Measurements from ENCODE around the gene ERCC6L2. TPM values are rescaled to one million over a fixed set of nuclear protein-coding genes. Genes with fewer than 3 reads are reported as not detected.

Gene ERCC6L2
- total RNA-seq, 1 experiment from 2014 or later: 43.0 TPM

DNA sequence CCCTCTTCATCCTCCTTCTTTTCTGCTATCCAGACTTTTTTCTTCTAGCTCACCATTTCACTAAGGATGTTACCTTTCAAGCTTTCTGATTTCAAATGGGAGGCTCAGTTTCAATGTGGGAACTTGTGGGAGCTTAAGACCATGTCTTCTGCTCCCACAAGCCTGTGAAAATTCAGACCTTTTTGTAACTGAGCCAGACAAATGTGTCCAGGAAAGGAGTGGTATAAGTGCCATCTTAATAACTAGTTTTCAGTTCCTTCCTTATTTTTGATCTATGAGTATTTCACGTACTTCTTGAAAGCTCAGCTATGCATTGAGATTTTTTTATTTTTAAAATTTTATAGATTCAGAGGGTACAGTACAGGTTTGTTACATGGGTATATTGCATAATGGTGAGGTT is 4.6 kb upstream of the ERCC6L2 start:
- TF ChIP-seq PRRX2 (CRISPR knock-in tag; IDR thresholded peaks at IDR 0.05) (no peak), MYBL2 (CRISPR knock-in tag; IDR thresholded peaks at IDR 0.05) (no peak), TP53 (CRISPR knock-in tag; IDR thresholded peaks at IDR 0.05) (no peak), CREM (CRISPR knock-in tag; IDR thresholded peaks at IDR 0.05) (no peak), TEAD4 (CRISPR knock-in tag; IDR thresholded peaks at IDR 0.05) (no peak), SP1 (CRISPR knock-in tag; conservative IDR thresholded peaks at IDR 0.05) (no peak), GABPB1 (CRISPR knock-in tag; IDR thresholded peaks at IDR 0.05) (no peak), FOXJ3 (CRISPR knock-in tag; IDR thresholded peaks at IDR 0.05; ENCODE audit: borderline replicate concordance) (no peak), JUN (CRISPR knock-in tag; IDR thresholded peaks at IDR 0.05) (no peak), ZNF416 (CRISPR knock-in tag; IDR thresholded peaks at IDR 0.05) (no peak), ZNF219 (CRISPR knock-in tag; IDR thresholded peaks at IDR 0.05; ENCODE audit: borderline replicate concordance) (no peak), IRF2 (CRISPR knock-in tag; IDR thresholded peaks at IDR 0.05; ENCODE audit: borderline replicate concordance, low read depth) (no peak), GRHL2 (CRISPR knock-in tag; IDR thresholded peaks at IDR 0.05; ENCODE audit: insufficient replicate concordance, severe bottlenecking) (no peak), FOXP1 (CRISPR knock-in tag; IDR thresholded peaks at IDR 0.05; ENCODE audit: borderline replicate concordance) (no peak), ZSCAN18 (CRISPR knock-in tag; IDR thresholded peaks at IDR 0.05) (no peak)
- TF ChIP-seq, protein P1, sequence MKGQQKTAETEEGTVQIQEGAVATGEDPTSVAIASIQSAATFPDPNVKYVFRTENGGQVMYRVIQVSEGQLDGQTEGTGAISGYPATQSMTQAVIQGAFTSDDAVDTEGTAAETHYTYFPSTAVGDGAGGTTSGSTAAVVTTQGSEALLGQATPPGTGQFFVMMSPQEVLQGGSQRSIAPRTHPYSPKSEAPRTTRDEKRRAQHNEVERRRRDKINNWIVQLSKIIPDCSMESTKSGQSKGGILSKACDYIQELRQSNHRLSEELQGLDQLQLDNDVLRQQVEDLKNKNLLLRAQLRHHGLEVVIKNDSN (CRISPR knock-in tag; IDR thresholded peaks at IDR 0.05): no peak
- TF ChIP-seq, protein P2, sequence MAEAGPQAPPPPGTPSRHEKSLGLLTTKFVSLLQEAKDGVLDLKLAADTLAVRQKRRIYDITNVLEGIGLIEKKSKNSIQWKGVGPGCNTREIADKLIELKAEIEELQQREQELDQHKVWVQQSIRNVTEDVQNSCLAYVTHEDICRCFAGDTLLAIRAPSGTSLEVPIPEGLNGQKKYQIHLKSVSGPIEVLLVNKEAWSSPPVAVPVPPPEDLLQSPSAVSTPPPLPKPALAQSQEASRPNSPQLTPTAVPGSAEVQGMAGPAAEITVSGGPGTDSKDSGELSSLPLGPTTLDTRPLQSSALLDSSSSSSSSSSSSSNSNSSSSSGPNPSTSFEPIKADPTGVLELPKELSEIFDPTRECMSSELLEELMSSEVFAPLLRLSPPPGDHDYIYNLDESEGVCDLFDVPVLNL (CRISPR knock-in tag; IDR thresholded peaks at IDR 0.05; ENCODE audit: borderline replicate concordance, low read depth): no peak
- TF ChIP-seq, protein P3, sequence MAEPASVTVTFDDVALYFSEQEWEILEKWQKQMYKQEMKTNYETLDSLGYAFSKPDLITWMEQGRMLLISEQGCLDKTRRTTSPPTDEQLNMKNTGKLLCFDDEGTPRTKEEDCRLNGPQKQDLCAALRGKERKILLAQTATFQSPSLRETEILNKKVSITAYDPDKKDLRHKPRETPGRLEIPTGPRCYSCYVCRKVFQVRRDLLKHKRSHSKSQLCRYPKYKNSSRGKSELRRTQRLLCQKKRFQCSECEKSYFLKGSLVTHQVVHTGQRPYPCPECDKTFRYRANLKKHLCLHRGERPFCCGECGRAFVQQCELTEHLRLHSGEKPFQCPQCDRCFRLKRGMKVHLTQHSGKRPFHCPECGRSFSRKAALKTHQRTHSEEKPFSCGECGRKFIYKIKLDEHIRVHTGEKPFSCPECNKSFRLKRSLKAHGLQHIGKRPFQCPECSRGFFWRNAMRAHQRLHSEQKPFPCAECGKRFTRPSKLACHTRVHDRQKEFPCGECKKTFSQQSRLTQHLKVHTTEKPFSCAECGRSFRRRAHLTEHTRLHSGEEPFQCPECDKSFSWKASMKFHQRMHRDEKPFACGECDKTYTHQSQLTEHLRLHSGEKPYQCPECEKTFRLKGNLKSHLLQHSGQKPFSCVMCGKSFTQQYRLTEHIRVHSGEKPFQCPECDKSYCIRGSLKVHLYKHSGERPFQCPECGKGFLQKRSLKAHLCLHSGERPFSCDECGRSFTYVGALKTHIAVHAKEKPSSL (CRISPR knock-in tag; conservative IDR thresholded peaks at IDR 0.05): no peak
- ATAC-seq (no peak), DNase-seq (ENCODE audit: low spot score) (no peak)
- ChIA-PET CTCF (no interaction called here), POLR2A (no interaction called here)
- Mint-ChIP-seq H3K27me3 (ENCODE audit: low read depth) (no peaks in the 10 kb centered on the region), H3K27ac (no peak overlapping the region), H3K9me3 (no peaks in the 10 kb centered on the region), H3K4me1 (peaks cover 8% of the 10 kb centered on the region), H3K4me3 (no peak overlapping the region), H3K36me3 (no peaks in the 10 kb centered on the region)

GRCh38 chr9:95874303-95874988 is 1.0 kb upstream of the ERCC6L2 start:
- H3K27ac Mint-ChIP-seq: no peak overlapping the region
- POLR2A ChIA-PET: interaction anchor here (2.2 kb wide), 1 partner anchor 102 kb away, joined by 7 read pairs; no protein-coding TSS in a partner anchor
- H3K9me3 Mint-ChIP-seq: peaks cover 6% of the 10 kb centered on the region; the same call in 1 of the 2 replicates
- TF ChIP-seq ESRRA (CRISPR knock-in tag; IDR thresholded peaks at IDR 0.05; ENCODE audit: borderline replicate concordance): no peak
- H3K4me1 Mint-ChIP-seq: peaks cover 16% of the 10 kb centered on the region
- no peaks in the 10 kb centered on the region for H3K27me3 Mint-ChIP-seq (ENCODE audit: low read depth)
- ATAC-seq (no peak), DNase-seq (ENCODE audit: low spot score) (no peak)
- no peak overlapping the region for H3K4me3 Mint-ChIP-seq
- CTCF ChIA-PET: interaction anchor here (1.0 to 2.1 kb wide), 5 partner anchors 101 to 345 kb away, joined by 3 to 8 read pairs (median 6); no protein-coding TSS in a partner anchor
- peaks cover 6% of the 10 kb centered on the region; the same call in 1 of the 2 replicates for H3K36me3 Mint-ChIP-seq

All from WTC11 (cell line).